ENCODE data around the gene ARHGEF10L.

Gene ARHGEF10L

DNA sequence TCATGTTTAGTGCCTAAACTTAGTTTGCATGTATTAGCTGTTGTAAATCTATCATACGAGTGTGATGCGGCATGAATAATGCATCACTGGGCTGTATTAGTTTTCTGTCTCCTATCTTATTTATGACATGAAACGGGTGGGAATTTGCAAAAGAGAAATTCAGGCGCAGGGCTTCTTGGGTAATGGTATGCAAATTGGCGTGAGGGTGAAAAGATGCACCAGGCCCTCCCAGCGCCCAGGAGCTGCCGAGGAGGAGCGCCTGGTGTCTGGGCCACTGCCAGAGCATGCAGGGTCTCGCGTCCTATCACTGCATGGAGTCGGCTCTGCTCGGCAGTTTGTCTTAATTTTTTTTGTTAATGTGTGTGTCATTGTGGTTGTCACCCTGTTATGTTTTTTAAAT lies 132.7 kb downstream of the ARHGEF10L start:
- TF ChIP-seq, protein P1, sequence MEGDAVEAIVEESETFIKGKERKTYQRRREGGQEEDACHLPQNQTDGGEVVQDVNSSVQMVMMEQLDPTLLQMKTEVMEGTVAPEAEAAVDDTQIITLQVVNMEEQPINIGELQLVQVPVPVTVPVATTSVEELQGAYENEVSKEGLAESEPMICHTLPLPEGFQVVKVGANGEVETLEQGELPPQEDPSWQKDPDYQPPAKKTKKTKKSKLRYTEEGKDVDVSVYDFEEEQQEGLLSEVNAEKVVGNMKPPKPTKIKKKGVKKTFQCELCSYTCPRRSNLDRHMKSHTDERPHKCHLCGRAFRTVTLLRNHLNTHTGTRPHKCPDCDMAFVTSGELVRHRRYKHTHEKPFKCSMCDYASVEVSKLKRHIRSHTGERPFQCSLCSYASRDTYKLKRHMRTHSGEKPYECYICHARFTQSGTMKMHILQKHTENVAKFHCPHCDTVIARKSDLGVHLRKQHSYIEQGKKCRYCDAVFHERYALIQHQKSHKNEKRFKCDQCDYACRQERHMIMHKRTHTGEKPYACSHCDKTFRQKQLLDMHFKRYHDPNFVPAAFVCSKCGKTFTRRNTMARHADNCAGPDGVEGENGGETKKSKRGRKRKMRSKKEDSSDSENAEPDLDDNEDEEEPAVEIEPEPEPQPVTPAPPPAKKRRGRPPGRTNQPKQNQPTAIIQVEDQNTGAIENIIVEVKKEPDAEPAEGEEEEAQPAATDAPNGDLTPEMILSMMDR (conservative IDR thresholded peaks at IDR 0.05; ENCODE audit: low read depth, low read length), result no peak
- no peak for DNase-seq (ENCODE audit: low read depth)
- no peak overlapping the region for H3K4me3 ChIP-seq (ENCODE audit: low read length)

GRCh38 chr1:17673329-17674072 lies 134.0 kb downstream of the ARHGEF10L start:
- H3K4me3 ChIP-seq (ENCODE audit: low read length), result no peak overlapping the region
- TF ChIP-seq, protein P1 (conservative IDR thresholded peaks at IDR 0.05; ENCODE audit: low read depth, low read length), result no peak
- no peak for DNase-seq (ENCODE audit: low read depth)

GRCh38 chr1:17674726-17675500 lies 135.4 kb downstream of the ARHGEF10L start:
- TF ChIP-seq, protein P1 (conservative IDR thresholded peaks at IDR 0.05; ENCODE audit: low read depth, low read length), result no peak
- no peak overlapping the region for H3K4me3 ChIP-seq (ENCODE audit: low read length)
- DNase-seq (ENCODE audit: low read depth), result no peak

DNA sequence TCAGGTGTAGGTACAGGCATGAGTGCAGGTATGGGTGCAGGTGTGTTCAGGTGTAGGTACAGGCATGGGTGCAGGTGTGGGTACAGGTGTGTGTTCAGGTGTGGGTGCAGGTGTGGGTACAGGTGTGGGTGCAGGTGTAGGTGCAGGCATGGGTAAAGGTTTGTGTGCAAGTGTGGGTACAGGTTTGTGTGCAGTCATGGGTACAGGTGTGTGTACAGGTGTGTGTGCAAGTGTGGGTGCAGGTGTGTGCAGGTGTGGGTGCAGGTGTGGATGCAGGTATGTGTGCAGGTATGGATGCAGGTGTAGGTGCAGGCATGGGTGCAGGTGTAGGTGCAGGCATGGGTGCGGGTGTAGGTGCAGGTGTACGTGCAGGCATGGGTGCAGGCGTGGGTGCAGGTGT lies 136.2 kb downstream of the ARHGEF10L start:
- DNase-seq (ENCODE audit: low read depth), result no peak
- TF ChIP-seq, protein P1 (conservative IDR thresholded peaks at IDR 0.05; ENCODE audit: low read depth, low read length), result no peak
- no peak overlapping the region for H3K4me3 ChIP-seq (ENCODE audit: low read length)

- TF ChIP-seq, protein P1 (conservative IDR thresholded peaks at IDR 0.05; ENCODE audit: low read depth, low read length), result no peak
- no peak overlapping the region for H3K4me3 ChIP-seq (ENCODE audit: low read length)
- DNase-seq (ENCODE audit: low read depth), result no peak
Measured at GRCh38 chr1:17676387-17677060, 137.0 kb downstream of the ARHGEF10L start.

- TF ChIP-seq, protein P1 (conservative IDR thresholded peaks at IDR 0.05; ENCODE audit: low read depth, low read length), result no peak
- no peak for DNase-seq (ENCODE audit: low read depth)
- H3K4me3 ChIP-seq (ENCODE audit: low read length), result no peak overlapping the region
Measured at GRCh38 chr1:17678011-17678410, 138.5 kb downstream of the ARHGEF10L start.
